Neural progenitor cell (in vitro differentiated cells): ENCODE results near the gene CTNNA3. TPM values are rescaled to one million over a fixed set of nuclear protein-coding genes. Genes with fewer than 3 reads are reported as not detected.

Experiments
- DNase-seq: peaks from one replicate; pipeline ENCODE4 v3.0.0-alpha.2; 2016; ENCODE audit warnings: low spot score
- H2AFZ ChIP-seq: fragments of 200-600 bp; sonication (generic); replicated peaks from 2 replicates; pipeline ENCODE4 v1.6.1; 2016; ENCODE audit warnings: antibody characterized with exemption
- H3F3A ChIP-seq: fragments of 200-600 bp; sonication (generic); 2 replicates; pipeline ENCODE4 v1.6.1; 2016; ENCODE audit warnings: antibody characterized with exemption, low read depth
- H3K27ac ChIP-seq: fragments of 200-600 bp; sonication (generic); 2 replicates; pipeline ENCODE4 v1.5.1; 2016; ENCODE audit warnings: mild to moderate bottlenecking
- H3K27me3 ChIP-seq: fragments of 200-600 bp; sonication (generic); 2 replicates; pipeline ENCODE4 v1.6.1; 2016; ENCODE audit warnings: mild to moderate bottlenecking, moderate library complexity
- H3K36me3 ChIP-seq: fragments of 200-600 bp; sonication (generic); 2 replicates; pipeline ENCODE4 v1.5.1; 2016
- H3K4me1 ChIP-seq: fragments of 200-600 bp; sonication (generic); 2 replicates; pipeline ENCODE4 v1.6.1; 2016; ENCODE audit warnings: mixed run types
- H3K4me2 ChIP-seq: fragments of 200-600 bp; sonication (generic); 2 replicates; pipeline ENCODE4 v1.6.1; 2016
- H3K4me3 ChIP-seq: fragments of 200-600 bp; sonication (generic); 2 replicates; pipeline ENCODE4 v1.5.1; 2016
- H3K79me2 ChIP-seq: fragments of 200-600 bp; sonication (generic); 2 replicates; pipeline ENCODE4 v1.6.1; 2016; ENCODE audit warnings: low read depth
- H3K9ac ChIP-seq: fragments of 200-600 bp; sonication (generic); 2 replicates; pipeline ENCODE4 v1.6.1; 2016
- H3K9me3 ChIP-seq: fragments of 200-600 bp; sonication (generic); 2 replicates; pipeline ENCODE4 v1.5.1; 2016; ENCODE audit warnings: low read depth
- H4K20me1 ChIP-seq: fragments of 200-600 bp; sonication (generic); 2 replicates; pipeline ENCODE4 v1.6.1; 2016; ENCODE audit warnings: low read depth
- H3K27ac Mint-ChIP-seq: 3 replicates; pipeline ENCODE4 v1.8.0; 2021; ENCODE audit warnings: mixed read lengths
- H3K27me3 Mint-ChIP-seq: 2 replicates; pipeline ENCODE4 v1.8.0; 2022; ENCODE audit warnings: low read depth, mild to moderate bottlenecking, inconsistent platforms, moderate library complexity, mixed read lengths; ENCODE audit not compliant: insufficient read depth
- H3K36me3 Mint-ChIP-seq: 3 replicates; pipeline ENCODE4 v1.8.0; 2021; ENCODE audit warnings: mixed read lengths
- H3K4me1 Mint-ChIP-seq: 3 replicates; pipeline ENCODE4 v1.8.0; 2021; ENCODE audit warnings: mixed read lengths
- H3K4me3 Mint-ChIP-seq: 3 replicates; pipeline ENCODE4 v1.8.0; 2021; ENCODE audit warnings: mild to moderate bottlenecking, moderate library complexity, mixed read lengths
- H3K9me3 Mint-ChIP-seq: 3 replicates; pipeline ENCODE4 v1.8.0; 2020; ENCODE audit warnings: mixed read lengths
- CTCF ChIP-seq: fragments of 200-600 bp; sonication (generic); IDR thresholded peaks from 2 replicates; pipeline ENCODE4 v1.5.1; 2017; ENCODE audit warnings: antibody characterized with exemption, mild to moderate bottlenecking
- EZH2 ChIP-seq: fragments of 200-600 bp; sonication (generic); IDR thresholded peaks from 2 replicates; pipeline ENCODE4 v1.6.1; 2017; ENCODE audit warnings: antibody characterized with exemption, mild to moderate bottlenecking, moderate library complexity
- EZH2phosphoT487 ChIP-seq: fragments of 200-600 bp; sonication (generic); IDR thresholded peaks from 2 replicates; pipeline ENCODE4 v1.6.1; 2017; ENCODE audit warnings: antibody characterized with exemption
- total RNA-seq: library from RNA; depleted of rRNA; stranded (reverse); fragments of >200 nt; gene quantifications from 2 replicates; pipeline ENCODE4 v1.2.3, GENCODE V29; 2015; ENCODE audit warnings: low replicate concordance

The CTNNA3 gene
- total RNA-seq, 1 donor from 2014 or later, result 12.9 TPM

GRCh38 chr10:67666416-67667034 lies 29.5 kb downstream of the CTNNA3 start:
- no peak overlapping the region for H3K9ac ChIP-seq
- no peaks in the 10 kb centered on the region for H3K27me3 Mint-ChIP-seq
- no peak overlapping the region for H3K4me3 Mint-ChIP-seq
- no peak for TF ChIP-seq EZH2phosphoT487
- TF ChIP-seq CTCF, result peak; percentile 64
- H3K4me1 ChIP-seq, result no peaks in the 10 kb centered on the region
- no peak overlapping the region for H3K27ac ChIP-seq
- no peaks in the 10 kb centered on the region for H3K9me3 ChIP-seq
- H2AFZ ChIP-seq, result peak overlapping the region; percentile 45
- H3K36me3 ChIP-seq, result no peaks in the 10 kb centered on the region
- no peaks in the 10 kb centered on the region for H3K79me2 ChIP-seq
- no peaks in the 10 kb centered on the region for H3K36me3 Mint-ChIP-seq
- no peaks in the 10 kb centered on the region for H3F3A ChIP-seq
- no peak for DNase-seq
- no peaks in the 10 kb centered on the region for H3K9me3 Mint-ChIP-seq
- H3K27me3 ChIP-seq, result no peaks in the 10 kb centered on the region
- H3K4me2 ChIP-seq, result no peak overlapping the region
- no peaks in the 10 kb centered on the region for H4K20me1 ChIP-seq
- no peak overlapping the region for H3K4me3 ChIP-seq
- H3K27ac Mint-ChIP-seq, result no peak overlapping the region
- H3K4me1 Mint-ChIP-seq, result peaks cover 12% of the 10 kb centered on the region

- Mint-ChIP-seq H3K4me1 (peaks cover 12% of the 10 kb centered on the region), H3K4me3 (no peak overlapping the region), H3K9me3 (no peaks in the 10 kb centered on the region), H3K36me3 (no peaks in the 10 kb centered on the region), H3K27ac (peak overlapping the region; percentile 27), H3K27me3 (no peaks in the 10 kb centered on the region)
- TF ChIP-seq CTCF (no peak), EZH2 (no peak), EZH2phosphoT487 (no peak)
- no peaks in the 10 kb centered on the region for H3K9me3 ChIP-seq
- H2AFZ ChIP-seq, result no peak overlapping the region
- H3K27ac ChIP-seq, result no peak overlapping the region
- H3K79me2 ChIP-seq, result no peaks in the 10 kb centered on the region
- H4K20me1 ChIP-seq, result no peaks in the 10 kb centered on the region
- no peak for DNase-seq
- H3K4me2 ChIP-seq, result no peak overlapping the region
- no peaks in the 10 kb centered on the region for H3K4me1 ChIP-seq
- no peaks in the 10 kb centered on the region for H3F3A ChIP-seq
- no peak overlapping the region for H3K4me3 ChIP-seq
- H3K9ac ChIP-seq, result no peak overlapping the region
- no peaks in the 10 kb centered on the region for H3K36me3 ChIP-seq
- no peaks in the 10 kb centered on the region for H3K27me3 ChIP-seq
These were observed 30.5 kb downstream of the CTNNA3 start for GRCh38 chr10:67665491-67665890.

- Histone ChIP-seq H4K20me1 (no peaks in the 10 kb centered on the region), H2AFZ (no peak overlapping the region), H3F3A (no peaks in the 10 kb centered on the region), H3K27me3 (no peaks in the 10 kb centered on the region), H3K4me2 (no peak overlapping the region), H3K9me3 (no peaks in the 10 kb centered on the region), H3K9ac (no peak overlapping the region), H3K27ac (no peak overlapping the region), H3K4me3 (no peak overlapping the region), H3K36me3 (no peaks in the 10 kb centered on the region), H3K79me2 (no peaks in the 10 kb centered on the region), H3K4me1 (no peaks in the 10 kb centered on the region)
- no peaks in the 10 kb centered on the region for H3K9me3 Mint-ChIP-seq
- no peak overlapping the region for H3K4me3 Mint-ChIP-seq
- no peak overlapping the region for H3K27ac Mint-ChIP-seq
- no peaks in the 10 kb centered on the region for H3K36me3 Mint-ChIP-seq
- no peaks in the 10 kb centered on the region for H3K27me3 Mint-ChIP-seq
- TF ChIP-seq CTCF, result no peak
- TF ChIP-seq EZH2phosphoT487, result no peak
- no peak for TF ChIP-seq EZH2
- H3K4me1 Mint-ChIP-seq, result peaks cover 12% of the 10 kb centered on the region
- DNase-seq, result no peak
These were observed 31.1 kb downstream of the CTNNA3 start for GRCh38 chr10:67664942-67665341.
